HG02763 (cell line): Measurements from ENCODE around the gene SPATS2L.

Source experiments
- ATAC-seq: cut with Tn5 transposase; IDR thresholded peaks from one replicate; pipeline ENCODE4 v1.9.1; 2021; ENCODE audit warnings: mild to moderate bottlenecking, moderate library complexity; ENCODE audit not compliant: unreplicated experiment

The SPATS2L gene

DNA sequence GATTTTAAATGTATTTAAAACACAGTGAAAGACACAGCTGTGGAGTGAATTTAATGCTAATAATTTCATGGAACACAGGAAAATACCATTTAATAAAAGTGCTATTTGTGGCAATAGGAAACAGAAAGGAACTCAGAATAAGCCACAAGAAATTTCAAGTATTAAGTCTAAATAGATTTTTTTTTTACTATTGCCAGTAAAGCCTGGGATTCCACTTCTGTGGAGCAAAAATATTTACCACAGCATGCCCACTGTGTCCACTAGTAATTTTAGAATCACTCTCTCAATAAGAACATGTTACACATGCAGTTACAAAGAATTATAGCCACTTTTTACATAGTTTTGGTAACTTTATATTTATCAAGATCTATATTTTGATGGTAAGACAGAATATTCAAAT lies 186.2 kb downstream of the SPATS2L start:
- ATAC-seq: no peak

DNA sequence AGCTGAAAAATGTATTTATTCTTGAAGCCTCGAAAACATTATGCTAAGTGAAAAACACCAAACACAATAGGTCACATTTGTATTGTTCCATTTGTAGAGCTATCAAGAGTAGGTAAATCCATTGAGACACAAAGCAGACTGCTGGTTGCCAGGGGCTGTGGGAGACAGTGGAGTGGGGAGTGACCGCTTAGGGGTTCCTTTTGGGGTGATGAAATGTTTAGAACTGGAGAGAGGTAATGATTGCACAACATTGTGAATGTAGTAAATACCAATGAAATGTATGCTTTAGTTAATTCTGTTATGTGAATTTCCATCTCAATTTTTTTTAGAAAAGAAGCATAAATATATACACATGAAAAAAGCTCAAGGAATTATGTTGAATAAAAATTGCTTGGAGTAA lies 187.6 kb downstream of the SPATS2L start:
- no peak for ATAC-seq

DNA sequence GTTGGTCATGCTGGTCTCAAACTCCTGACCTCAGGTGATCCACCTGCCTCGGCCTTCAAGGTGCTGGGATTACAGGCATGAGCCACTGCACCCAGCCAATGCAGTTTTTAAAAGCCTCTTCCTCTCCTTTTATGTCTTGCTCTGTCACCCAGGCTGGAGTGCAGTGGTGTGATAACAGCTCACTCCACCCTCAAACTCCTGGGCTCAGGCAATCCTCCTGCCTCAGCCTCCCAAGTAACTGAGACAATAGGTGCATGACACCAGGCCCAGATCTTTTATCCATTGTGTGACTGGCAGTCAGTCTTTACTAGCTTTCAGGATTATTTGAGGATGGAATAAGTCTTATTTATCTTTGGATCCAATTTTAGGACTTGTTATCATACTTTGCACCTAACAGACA lies 190.2 kb downstream of the SPATS2L start:
- no peak for ATAC-seq

DNA sequence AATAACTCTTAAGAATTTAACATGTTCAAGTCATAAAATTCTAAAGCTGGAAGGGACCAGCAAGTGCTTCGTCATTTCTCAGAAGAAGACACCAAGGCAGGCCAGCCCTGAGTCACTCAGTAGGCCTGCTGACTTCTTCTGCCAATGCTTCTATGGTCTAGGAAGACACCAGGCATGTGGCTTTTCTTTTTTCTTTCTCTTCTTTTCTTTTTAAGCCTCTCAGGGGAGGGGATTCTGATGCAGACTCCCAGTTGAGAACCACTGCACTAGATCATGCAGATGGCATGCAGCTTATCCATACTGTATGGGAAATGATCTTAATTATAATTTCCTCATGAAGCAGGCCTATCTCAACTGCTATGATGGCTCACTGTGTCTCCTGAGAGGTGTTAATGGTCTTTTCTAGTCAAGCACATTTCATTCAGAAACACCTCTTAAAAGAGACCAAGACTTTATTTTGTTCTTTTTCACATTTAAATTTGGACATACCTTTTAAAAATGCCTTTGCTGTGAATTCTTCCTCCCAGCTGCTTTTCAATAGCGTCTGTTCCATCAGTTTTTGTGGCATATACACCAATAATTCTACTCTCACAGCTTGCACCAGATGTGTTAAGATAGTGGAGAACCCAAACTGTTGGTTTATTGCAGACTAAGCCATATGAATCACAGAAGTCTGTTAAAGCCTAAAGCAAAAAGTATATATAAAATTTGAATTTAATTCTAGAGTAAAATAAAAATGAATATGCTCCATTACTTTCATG lies 192.1 kb downstream of the SPATS2L start:
- no peak for ATAC-seq

DNA sequence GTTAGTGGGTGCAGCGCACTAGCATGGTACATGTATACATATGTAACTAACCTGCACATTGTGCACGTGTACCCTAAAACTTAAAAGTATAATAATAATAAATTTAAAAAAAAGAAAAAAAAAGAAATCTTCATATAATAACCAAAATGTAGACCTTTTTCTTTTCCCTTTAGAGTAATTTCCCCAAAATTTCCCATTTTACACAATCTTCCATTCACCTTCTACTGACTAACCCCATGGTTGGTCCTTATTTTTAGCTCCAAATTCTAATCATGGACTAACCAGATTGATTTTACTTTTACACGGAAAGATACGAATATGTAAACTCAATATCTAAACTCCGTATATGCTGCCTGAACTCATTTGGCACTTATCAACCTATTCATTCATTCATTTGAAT lies 195.7 kb downstream of the SPATS2L start:
- ATAC-seq: no peak

DNA sequence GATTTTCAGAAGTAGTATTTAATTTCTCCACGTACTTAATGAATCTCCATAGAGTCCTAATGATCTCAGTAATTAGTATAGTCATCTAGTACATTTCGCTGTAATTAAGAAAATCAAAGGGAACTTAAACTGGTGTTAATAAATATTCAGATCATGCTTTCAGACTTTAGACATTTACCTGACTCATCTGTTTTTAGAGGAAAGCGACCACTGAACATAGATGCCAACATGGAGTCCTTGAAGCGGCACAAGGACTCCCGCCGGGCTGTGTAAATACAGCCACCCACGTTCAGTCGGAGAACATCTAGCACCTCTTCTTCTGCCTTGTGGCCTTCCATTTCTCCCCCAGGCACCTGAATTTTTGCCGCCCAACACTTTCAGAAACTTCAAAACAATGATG lies 200.2 kb downstream of the SPATS2L start:
- no peak for ATAC-seq

DNA sequence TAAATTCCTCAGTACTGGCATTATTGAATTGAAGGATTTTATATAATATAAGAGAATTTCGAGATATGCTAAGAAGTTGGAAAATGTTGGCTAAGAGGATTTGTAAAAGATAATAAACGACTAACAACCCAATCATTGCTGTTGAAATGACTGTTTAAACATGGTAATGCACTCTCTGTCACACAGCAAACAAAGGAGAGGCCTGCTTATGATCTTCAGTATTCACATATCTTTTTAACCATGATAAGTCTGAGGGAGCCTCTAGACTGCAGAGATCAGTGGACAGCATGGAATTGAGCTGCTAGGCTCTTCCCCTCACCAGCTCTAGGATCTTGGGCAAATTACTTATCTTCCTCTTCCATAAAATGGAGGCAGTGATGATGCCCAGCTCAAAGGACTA lies 200.7 kb downstream of the SPATS2L start:
- ATAC-seq: no peak

DNA sequence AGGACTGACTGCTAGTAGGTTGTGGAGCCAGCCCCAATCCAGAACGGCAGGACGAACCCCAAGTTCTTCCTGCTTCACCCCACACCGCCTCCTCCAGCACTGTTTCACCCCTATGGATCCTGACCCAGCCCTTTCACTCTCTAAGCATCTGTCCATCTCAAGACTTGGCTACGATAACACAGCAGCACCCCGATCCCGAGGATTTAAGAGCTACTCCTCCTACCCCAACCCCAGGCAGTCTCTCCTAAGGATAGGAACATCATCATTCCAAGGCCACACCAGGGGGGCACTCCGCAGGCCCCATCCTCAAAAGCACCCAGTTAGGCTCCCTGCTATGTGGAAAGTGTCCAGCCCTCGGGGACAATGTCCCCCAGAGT lies 202.7 kb downstream of the SPATS2L start:
- no peak for ATAC-seq

DNA sequence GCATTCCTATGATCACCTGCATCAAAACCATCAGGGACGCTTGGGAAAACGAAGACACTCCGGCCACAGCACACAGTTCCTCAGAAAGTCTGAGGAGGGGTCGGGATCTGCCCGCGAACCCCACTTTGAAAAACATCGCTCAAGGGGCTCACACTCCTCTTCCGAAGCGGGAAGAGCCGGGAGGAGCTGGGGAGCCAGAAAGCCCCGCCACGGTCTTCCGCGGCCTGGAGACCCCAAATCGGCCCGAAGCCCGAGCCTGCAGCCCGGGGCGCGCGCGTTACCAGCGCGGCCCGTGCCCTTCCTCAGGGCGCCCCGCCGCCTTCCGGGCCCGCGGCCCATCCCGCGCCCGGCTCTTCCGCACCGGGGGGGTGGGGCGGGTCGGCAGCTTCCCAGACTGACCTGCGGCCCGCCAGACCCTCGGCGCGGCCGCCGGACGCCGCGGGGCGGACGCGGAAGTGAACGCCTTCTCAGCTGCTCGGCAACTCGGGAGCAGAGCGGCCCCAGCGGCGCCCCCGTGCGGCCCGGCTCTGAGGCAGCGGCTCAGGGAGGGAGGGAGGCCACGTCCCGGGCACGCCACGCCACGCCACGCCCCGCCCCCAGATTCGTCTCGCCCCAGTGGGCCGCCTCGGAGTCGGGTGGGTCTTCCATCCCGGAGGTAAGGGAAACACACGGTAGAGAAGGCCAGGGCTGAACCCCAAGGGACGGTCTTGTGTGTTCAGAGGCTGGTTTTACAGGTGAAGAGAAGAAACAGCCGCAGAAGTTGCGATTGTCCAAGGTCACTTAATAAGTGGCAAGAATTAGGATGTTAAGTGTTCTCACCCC lies 203.3 kb downstream of the SPATS2L start, which contains the start of gene KCTD18:
Gene KCTD18, minus strand, starts transcription at position 457 of the 822 bp plus-strand sequence. CDS start 3,052 bp downstream, outside the sequence.
- peak; percentile 99 for ATAC-seq

DNA sequence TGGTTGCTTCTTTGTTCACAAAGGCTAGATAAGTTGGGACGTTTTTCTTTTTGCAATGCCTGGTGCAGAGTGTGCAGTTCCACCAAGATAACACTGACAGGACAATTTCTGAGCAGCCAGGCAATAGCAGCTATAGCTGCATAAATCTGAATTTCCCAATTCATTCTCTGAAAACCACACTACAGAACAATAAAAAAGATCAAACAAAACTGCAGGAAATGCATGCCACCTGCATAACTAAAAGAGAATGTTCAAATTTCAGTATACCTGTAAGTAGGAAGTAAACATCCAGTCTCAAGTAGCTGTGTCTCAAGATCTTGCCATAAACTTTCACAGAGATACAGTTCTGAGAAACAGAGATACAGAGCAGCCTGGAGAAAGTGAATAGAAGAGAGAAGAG lies 208.7 kb downstream of the SPATS2L start:
- no peak for ATAC-seq

DNA sequence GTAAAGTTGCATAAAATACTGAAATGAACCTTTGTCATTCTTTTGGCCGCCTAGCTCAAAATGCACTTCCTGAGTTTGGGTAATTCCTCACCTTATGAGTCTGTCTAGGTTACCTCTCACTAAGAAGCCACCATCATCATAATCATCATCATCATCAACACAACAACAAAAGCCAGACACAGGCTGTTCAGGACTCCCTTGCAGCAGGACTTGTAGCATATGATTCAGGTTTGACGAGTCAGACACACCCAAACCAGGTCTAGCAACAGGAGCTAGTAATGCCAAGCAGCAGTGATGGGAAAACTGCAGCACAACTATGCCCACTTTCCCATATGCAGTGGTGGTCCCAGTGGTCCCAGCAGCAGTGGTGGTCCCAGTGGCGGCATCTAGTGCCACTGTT lies 216.7 kb downstream of the SPATS2L start:
- no peak for ATAC-seq

DNA sequence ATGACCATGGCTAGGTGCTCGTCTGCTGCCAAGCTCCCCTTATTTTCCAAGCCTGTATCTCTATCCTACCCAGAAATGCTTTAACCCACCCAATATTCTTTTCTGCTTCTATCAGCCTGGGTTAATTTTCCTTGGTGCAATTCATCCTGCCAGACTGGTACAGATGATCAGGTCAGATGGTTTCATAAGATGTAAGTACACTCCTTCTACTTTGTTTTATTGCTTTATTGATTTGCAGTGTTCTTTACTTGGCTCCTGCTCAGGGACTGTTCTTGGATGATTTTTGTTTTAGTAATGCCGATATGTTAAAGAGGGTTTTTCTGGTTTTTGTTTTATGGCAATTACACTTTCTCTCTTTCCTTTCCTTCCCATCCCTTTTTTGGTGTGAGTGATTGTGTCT lies 217.1 kb downstream of the SPATS2L start:
- no peak for ATAC-seq

DNA sequence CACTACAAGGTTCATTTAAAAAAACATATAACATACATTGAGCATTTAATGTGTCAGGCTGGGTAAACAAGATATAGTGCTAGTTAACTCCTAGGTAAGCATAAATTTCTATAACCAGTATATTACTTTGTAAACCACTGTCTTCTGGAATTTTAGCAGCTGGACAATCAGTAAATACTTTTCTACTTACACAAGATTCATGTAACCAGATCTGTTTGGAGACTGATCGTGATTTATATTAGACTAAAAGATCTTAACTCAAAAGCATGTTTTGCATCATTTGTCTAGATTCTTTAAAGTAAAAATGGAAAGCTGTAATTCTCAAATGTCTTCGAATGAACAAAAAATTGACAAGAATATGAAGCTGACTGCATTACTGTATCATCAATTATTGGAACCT lies 218.6 kb downstream of the SPATS2L start:
- ATAC-seq: no peak

DNA sequence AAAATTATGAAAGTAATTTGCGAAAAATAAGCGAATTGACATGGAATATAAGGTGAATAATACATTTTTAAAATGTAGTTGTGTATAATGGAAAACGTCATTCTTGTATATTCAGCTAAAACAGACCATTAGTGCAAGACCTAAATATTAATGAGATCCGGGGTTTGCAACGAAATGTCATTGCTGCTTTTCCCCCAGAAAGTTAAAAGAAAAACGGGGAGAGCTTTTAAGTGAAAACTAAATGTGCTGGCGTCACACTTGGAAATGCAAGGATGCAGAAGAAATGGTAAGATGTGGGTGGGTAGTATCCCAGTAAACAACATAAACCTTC lies 219.0 kb downstream of the SPATS2L start:
- ATAC-seq: no peak

DNA sequence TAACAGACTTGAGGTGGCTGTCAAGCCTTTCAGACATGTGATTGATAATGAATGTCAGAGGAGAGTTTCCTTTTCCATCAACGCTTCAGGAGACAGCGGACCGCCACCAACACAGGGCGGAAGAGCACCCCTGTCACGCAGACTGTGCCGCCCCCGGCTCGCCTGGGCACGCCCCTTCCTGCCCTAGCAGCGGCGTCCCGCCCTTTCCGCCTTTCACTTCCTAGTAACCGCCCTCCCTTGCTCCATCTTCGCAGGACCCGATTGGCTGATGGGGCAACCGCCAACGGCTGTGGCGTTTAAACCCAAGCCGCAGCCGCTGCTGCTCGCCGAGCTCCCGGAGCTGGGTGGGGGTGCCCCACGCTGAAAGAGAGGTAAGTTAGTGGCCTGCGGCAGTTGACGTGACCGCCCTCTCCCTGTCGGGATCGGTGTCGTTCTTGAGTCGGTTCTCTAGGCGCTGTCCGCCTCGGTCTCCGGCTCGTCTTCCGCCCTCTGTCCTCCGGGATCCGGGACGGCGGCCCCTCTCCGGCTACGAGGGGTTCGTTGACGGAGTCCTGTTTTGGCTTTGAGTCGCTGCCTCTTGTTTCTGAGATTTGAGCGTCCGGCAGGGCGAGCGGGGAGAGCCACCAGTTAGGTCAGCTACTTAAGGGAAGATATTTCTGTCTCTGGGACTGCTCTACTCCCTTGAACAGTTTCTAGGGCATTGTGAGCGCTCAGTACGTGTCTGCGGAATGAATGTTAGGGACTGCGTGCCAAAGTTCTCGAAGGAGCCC lies 219.6 kb downstream of the SPATS2L start, which contains the start of gene SGO2:
Gene SGO2, plus strand, starts transcription at position 326 of the 770 bp plus-strand sequence. CDS start 6,769 bp downstream, outside the sequence.
- peak; percentile 100 for ATAC-seq

DNA sequence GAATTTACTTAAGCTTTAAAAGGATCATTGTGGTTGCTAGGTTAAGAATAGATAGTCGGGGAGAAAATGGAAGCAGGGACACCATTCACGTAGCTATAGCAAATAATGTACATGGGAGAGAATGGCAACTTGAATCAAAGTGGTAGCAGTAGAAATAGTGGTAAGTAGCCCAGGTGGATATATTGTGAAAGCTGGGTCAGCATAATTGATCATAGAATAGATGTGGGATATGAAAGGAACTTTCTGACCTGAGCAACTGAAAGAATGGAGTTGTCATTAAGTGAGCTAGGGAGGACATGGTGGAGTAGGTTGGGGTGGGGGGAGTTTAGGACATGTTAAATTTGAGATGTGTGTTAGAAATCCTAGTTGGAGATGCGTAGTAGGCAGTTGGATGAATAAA lies 221.7 kb downstream of the SPATS2L start:
- no peak for ATAC-seq
